ENCODE results near the gene CHRM4.

GRCh38 chr11:46357483-46357936 lies 34.1 kb downstream of the CHRM4 start:
- TF ChIP-seq POLR2A (IDR thresholded peaks at IDR 0.05): no peak
- TF ChIP-seq CTCF (IDR thresholded peaks at IDR 0.05): no peak
